GM19463 (cell line): ENCODE data around the gene PRSS22.

Experiments used
- ATAC-seq: cut with Tn5 transposase; IDR thresholded peaks from one replicate; pipeline ENCODE4 v1.9.1; 2021; ENCODE audit warnings: mild to moderate bottlenecking, moderate library complexity; ENCODE audit not compliant: unreplicated experiment

PRSS22 gene

GRCh38 chr16:2852731-2853507 is 5.1 kb downstream of the PRSS22 start:
- ATAC-seq = no peak

GRCh38 chr16:2852003-2852730 is 5.8 kb downstream of the PRSS22 start:
- no peak for ATAC-seq

DNA sequence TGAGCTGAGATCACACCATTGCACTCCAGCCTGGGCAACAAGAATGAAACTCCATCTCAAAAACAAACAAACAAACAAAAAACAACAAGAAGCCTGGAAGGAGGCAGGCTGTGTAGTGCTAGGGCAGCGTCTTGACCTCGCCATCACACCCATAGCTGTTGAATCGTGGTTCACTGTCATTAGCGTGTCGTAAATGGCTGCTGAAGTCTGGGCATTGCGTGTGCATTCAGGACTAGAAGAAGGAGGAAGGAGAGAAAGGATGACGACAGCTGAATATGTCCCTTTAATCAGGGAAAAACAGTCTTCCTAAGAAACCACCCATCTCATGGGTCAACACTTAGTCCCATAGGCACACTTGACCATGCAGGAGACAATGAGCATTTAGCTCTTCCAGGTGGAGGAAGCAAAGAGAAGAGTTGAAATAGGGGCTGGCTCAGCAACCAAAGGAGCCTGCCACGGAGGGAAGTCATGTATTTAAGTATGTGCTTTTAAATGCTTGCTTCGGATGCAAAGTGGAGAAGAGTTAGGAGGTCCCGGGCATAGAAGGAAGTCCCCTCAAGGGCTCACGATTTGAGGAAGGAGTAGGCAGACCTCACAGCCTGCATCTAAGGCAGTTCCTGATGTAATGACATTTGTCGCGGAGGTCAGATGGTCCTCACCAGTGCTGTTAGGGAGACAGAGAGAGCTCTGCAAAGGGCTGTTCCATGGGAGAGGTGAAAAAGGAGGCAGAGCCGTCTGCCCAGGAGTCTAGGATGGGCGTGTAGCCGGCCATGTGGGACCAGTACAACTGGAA is 8.8 kb downstream of the PRSS22 start:
- no peak for ATAC-seq

DNA sequence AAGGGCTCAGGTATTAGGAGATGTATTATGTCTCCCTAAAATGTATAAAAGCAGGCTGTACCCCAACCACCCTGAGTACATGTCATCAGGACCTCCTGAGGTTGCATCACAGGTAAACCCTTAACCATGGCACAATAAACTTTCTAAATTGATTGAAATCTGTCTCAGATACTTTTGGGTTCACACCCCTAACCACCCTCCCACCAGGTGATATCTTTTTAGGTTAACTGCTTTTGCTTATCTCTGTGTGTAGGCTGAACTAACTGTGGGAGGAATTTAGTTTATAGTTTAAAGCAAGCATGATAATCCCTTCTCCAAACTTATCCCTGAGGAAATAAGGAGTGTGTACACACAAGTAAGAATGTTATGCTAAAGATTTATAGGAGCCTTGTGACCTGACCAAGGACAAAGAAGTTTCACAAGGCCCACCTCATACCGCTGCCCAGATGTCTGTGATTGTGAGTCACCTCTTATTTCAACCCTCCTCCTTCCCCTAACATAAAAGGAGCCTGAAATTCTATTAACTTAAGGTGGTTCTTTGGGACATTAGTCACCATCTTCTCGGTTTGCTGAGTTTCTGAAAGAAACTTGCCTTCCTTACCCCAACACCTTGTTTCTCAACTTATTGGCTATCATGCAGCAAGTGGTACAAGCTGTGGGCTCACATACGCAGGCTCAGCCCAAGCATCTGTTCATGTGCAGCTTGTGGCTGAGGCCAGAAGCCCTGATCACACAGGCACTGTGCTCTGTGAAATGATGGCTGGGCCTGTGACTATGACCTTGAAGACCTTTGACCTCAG is 11.3 kb downstream of the PRSS22 start:
- no peak for ATAC-seq

GRCh38 chr16:2845116-2845515 is 12.9 kb downstream of the PRSS22 start:
- no peak for ATAC-seq

DNA sequence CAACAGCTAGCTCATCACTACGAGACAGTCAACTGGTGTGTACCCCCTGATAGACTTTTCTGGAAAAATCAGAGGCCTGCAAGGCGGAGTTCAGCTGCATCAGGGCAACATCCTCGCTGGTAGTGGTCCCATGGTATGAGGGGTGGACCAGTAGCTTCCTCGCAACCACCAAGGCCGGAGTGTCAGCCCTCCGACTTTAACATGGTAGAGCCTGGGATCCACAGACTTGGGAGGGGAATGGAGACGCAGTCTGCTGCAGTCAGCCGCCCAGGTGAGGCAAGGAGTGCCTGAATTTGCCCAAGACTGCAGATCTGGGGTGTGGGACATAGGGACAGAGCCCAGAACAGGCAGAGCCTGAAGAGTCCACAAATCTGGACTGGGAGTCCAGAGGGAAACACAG is 14.4 kb downstream of the PRSS22 start:
- ATAC-seq = no peak

GRCh38 chr16:2842340-2843000 is 15.5 kb downstream of the PRSS22 start:
- no peak for ATAC-seq

DNA sequence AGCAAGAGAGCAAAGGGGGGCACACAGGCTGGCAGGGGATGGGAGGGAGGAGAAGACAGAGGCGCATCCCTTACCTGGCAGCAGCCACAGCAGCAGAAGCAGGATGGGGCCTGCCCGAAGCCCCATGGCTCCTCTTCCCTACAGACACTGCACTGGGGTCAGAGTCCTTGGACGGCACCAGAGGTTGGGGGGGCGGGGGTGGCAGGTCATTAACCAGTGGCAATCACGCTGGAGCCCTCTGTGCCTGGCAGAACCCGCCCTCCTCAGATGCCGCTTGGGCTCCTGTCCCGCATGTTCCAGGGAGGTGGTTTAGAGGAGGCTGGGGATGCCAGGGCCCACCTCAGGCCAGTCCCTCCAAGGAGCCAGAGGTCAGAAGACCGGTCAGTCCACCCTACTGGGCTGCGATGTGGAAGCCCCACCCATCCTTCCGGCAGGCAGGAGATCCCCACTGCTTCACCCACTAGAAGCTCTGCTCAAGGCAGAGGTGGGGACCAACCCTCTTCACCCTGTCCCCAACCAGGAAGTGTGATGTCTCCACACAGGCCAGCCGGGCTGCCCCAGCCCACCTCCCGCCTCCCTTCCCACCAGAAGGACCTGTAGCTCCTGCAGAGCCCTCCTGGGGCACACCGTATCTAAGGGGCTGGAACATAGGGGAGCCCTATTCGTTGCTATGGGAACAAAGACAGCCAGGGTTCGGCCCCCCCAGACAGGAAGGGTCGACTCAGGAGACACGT is 16.2 kb downstream of the PRSS22 start:
- ATAC-seq = no peak

- ATAC-seq = no peak
Measured at GRCh38 chr16:2840914-2841313, 17.1 kb downstream of the PRSS22 start.

GRCh38 chr16:2839650-2840450 is 18.1 kb downstream of the PRSS22 start:
- ATAC-seq = no peak

DNA sequence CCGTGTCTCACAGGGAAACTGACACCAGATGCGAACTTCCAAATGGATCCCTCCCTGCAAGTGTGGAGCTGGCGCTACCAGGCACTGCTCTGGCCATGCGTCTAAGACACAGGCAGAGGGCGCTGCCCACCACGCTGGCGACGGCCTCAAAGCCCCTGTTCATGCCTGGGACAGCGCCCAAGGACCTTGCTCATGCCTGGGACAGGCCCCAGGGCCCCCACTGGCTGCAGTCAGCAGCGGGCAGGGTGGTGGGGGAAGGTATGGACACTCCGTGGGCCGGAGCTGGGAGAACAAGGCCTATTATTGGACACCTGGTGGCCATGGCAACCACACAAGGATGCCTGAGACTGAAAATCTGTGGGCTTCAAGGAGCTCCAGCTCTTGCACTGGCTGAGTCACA is 19.0 kb downstream of the PRSS22 start:
- no peak for ATAC-seq

DNA sequence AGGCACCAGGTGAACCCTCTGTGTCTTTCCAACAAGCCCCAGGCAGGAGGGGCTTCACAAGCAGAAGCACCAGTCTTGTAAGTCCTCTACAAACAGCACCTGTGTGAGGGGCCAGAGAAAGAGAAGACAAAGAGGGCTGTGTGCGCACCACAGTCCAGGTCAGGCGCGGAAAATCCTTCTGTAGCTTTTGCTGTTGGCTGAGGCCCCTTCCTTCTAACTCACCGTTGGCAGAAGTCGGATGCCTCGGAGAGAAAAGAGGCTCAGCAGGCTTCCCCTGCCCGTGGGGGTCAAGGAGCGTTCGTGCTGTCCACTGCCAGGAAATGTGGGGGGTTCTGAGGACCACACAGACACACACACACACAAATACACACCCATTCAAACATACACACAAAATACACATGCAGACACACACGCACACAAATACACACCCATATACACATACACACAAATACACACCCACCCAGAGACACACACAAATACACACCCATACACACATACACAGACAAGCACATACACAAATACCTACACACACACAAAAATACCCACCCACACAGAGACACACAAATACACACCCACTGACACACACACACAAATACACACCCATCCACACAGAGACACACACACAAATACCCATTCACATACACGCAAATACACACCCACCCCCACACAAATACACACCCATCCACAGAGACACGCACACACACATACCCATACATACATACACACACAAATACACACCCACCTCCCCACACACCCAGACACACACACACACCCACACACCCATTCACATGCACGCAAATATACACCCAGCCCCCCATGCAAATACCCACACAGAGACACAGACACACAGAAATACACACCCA is 21.1 kb downstream of the PRSS22 start:
- ATAC-seq = no peak

- no peak for ATAC-seq
Measured at GRCh38 chr16:2835638-2836493, 22.1 kb downstream of the PRSS22 start.

DNA sequence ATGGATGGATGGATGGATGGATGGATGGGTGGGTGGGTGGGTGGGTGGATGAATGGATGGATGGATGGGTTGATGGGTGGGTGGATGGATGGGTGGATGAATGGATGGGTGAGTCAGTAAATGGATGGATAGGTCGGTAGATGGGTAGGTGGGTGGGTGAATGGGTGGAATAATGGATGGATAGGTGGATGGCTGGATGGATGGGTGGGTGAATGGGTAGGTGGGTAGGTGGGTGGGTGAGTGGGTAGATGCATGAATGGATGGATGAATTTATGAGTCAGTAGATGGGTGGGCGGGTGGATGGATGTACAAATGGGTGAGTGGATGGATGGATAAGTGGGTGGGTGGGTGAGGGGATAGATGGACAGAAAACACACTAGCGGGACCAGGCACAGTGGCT is 23.0 kb downstream of the PRSS22 start:
- no peak for ATAC-seq

GRCh38 chr16:2833776-2834175 is 24.2 kb downstream of the PRSS22 start:
- no peak for ATAC-seq

DNA sequence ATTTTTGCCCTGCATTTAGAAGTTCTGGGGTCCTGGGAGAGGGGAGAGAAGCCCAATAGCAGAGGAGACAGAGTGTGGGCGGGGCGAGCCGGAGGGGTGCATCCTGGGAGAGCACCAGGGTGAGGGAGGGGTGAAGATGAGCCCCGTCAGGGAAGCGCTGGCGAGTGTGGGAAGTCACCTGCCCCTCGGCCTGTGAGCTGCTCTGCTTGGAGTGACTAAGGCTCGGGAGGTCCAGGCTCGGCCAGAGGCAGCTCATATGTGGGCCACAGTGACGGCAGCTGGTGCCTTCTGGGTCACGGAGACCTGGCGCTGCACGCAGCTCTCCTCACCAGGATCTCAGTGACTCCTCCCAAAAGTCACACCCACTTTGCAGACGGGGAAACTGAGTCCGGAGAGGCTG is 26.8 kb downstream of the PRSS22 start:
- no peak for ATAC-seq

DNA sequence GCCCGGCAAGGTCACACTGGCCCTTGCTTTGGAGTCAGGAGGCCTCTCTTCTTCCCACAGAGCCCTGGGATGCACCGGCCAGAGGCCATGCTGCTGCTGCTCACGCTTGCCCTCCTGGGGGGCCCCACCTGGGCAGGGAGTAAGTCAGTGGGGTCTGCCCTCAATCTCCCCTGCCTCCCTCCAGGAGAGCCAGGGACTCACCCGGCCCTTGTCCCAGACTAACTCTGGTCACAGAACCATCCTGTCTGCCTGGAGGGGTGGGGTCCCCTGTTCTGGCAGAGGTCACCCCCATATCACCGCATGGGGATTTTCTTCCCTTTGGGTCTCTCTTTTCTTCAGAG is 27.6 kb downstream of the PRSS22 start:
- ATAC-seq = no peak
